Stomach (tissue), 4 donors: ENCODE data around the gene TMCC2.

ENCODE experiments used
- CTCF ChIP-seq, 7 experiments: fragments of 450-650 bp in 4 of 7; fragments of 200-600 bp in 3 of 7; sonication (generic) in 3 of 7; IDR thresholded peaks; one replicate each; pipeline ENCODE4 v1.5.1; 2016 to 2019; ENCODE audit warnings: antibody characterized with exemption in 7 of 7, control low read depth in 2 of 7, mild to moderate bottlenecking in 1 of 7
- EP300 ChIP-seq: sonication (generic); formaldehyde crosslinking; IDR thresholded peaks from one replicate; pipeline ENCODE4 v1.6.1; 2017; ENCODE audit warnings: antibody characterized with exemption
- POLR2A ChIP-seq, 4 donors: fragments of 450-650 bp; IDR thresholded peaks; one replicate each; pipeline ENCODE4 v1.6.1; 2016; ENCODE audit warnings: antibody characterized with exemption in 4 of 4, control low read depth in 2 of 4, mild to moderate bottlenecking in 1 of 4, moderate library complexity in 1 of 4
- POLR2AphosphoS5 ChIP-seq, 3 donors: sonication (generic); formaldehyde crosslinking; IDR thresholded peaks; one replicate each; pipeline ENCODE4 v1.6.1; 2016; ENCODE audit warnings: antibody characterized with exemption in 3 of 3

DNA sequence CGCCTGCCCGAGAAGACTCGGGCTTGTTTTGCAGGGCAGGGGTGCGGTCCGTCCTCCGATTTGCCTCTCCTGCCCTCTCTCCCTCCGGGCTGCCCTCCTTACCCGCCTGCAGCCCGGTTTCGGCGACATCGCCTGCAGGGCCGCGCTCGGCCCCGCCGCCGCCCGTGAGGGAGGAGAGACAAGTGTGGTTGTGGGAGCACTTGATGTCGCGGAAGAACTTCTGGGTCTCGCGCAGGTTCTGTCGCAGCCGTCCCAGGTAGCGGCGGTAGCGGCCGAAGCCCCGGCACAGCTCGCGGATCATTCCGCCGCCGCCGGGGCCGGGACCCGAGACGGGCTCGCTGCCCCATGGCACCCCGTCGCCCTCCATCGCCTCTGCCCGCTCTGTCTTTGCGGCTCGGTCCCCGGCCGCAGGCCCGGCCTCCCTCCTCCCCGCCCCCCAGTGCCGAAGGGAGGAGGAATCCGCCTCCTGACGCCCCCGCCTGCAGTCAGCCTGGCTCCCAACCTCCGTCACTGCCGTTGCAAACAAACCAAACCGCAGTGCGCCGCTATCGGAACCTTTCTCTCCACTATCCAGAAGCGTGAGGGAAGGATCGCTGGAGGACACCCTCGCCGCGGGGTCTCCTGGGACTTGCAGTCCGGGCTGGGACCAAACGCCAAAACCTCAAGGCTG, 16.4 kb upstream of the TMCC2 start, which contains the start of gene DSTYK:
- peak in 1 of 7 experiments; percentile 9 for TF ChIP-seq CTCF (IDR thresholded peaks at IDR 0.05)
- peak in 2 of 4 donors; percentile 28 to 31 for TF ChIP-seq POLR2A (IDR thresholded peaks at IDR 0.05)
- peak; percentile 70 to 85 (median 79) for TF ChIP-seq POLR2AphosphoS5 (IDR thresholded peaks at IDR 0.05)
- no peak for TF ChIP-seq EP300
